Effector memory CD4-positive, alpha-beta T cell (primary cell): Measurements from ENCODE around the gene ZNF710.

Experiments
- DNase-seq, 3 donors: peaks; one replicate each; pipeline ENCODE4 v3.0.0-alpha.2; 2020
- H3K27ac ChIP-seq: 2 replicates; pipeline ENCODE4 v1.7.0; 2013; ENCODE audit warnings: mild to moderate bottlenecking, low read length, moderate library complexity; ENCODE audit not compliant: insufficient read depth, poor library complexity, severe bottlenecking
- H3K27me3 ChIP-seq: replicated peaks from 2 replicates; pipeline ENCODE4 v1.7.0; 2013; ENCODE audit warnings: mild to moderate bottlenecking, low read length; ENCODE audit not compliant: insufficient read depth, control insufficient read depth, poor library complexity, severe bottlenecking
- H3K36me3 ChIP-seq: 2 replicates; pipeline ENCODE4 v1.7.0; 2013; ENCODE audit warnings: mild to moderate bottlenecking, low read length, moderate library complexity; ENCODE audit not compliant: control insufficient read depth, insufficient read depth
- H3K4me1 ChIP-seq: 2 replicates; pipeline ENCODE4 v1.7.0; 2013; ENCODE audit warnings: low read length, mild to moderate bottlenecking; ENCODE audit not compliant: control insufficient read depth, insufficient read depth, poor library complexity, severe bottlenecking
- H3K4me3 ChIP-seq: 2 replicates; pipeline ENCODE4 v1.7.0; 2013; ENCODE audit warnings: low read length, low read depth, mild to moderate bottlenecking; ENCODE audit not compliant: insufficient read depth, poor library complexity, severe bottlenecking
- H3K9me3 ChIP-seq: 2 replicates; pipeline ENCODE4 v1.7.0; 2013; ENCODE audit warnings: mild to moderate bottlenecking, low read length, moderate library complexity; ENCODE audit not compliant: control insufficient read depth

Gene ZNF710

GRCh38 chr15:90046289-90046688 lies 45.2 kb downstream of the ZNF710 start:
- no peaks in the 10 kb centered on the region for H3K36me3 ChIP-seq

GRCh38 chr15:90046911-90047392 lies 45.8 kb downstream of the ZNF710 start:
- no peaks in the 10 kb centered on the region for H3K9me3 ChIP-seq
- no peak overlapping the region for H3K27ac ChIP-seq
- no peaks in the 10 kb centered on the region for H3K36me3 ChIP-seq
- no peak for DNase-seq
- no peaks in the 10 kb centered on the region for H3K27me3 ChIP-seq
- H3K4me3 ChIP-seq, result no peak overlapping the region
- no peaks in the 10 kb centered on the region for H3K4me1 ChIP-seq

More at GRCh38 chr15:90046289-90046688, 45.2 kb downstream of the ZNF710 start:
- H3K9me3 ChIP-seq, result no peaks in the 10 kb centered on the region
- no peak overlapping the region for H3K4me3 ChIP-seq
- no peak for DNase-seq
- H3K27me3 ChIP-seq, result no peaks in the 10 kb centered on the region
- no peaks in the 10 kb centered on the region for H3K4me1 ChIP-seq
- H3K27ac ChIP-seq, result no peak overlapping the region

GRCh38 chr15:90047956-90048575 lies 46.9 kb downstream of the ZNF710 start:
- Histone ChIP-seq H3K27ac (no peak overlapping the region), H3K9me3 (no peaks in the 10 kb centered on the region)

GRCh38 chr15:90049030-90049429 lies 47.9 kb downstream of the ZNF710 start:
- Histone ChIP-seq H3K4me1 (no peaks in the 10 kb centered on the region), H3K36me3 (no peaks in the 10 kb centered on the region), H3K9me3 (no peaks in the 10 kb centered on the region), H3K4me3 (no peak overlapping the region), H3K27me3 (no peaks in the 10 kb centered on the region), H3K27ac (no peak overlapping the region)
- DNase-seq, result no peak

More at GRCh38 chr15:90047956-90048575, 46.9 kb downstream of the ZNF710 start:
- H3K27me3 ChIP-seq, result no peaks in the 10 kb centered on the region
- no peaks in the 10 kb centered on the region for H3K4me1 ChIP-seq
- no peak overlapping the region for H3K4me3 ChIP-seq
- H3K36me3 ChIP-seq, result no peaks in the 10 kb centered on the region
- DNase-seq, result no peak

- DNase-seq, result no peak
- Histone ChIP-seq H3K27me3 (no peaks in the 10 kb centered on the region), H3K36me3 (no peaks in the 10 kb centered on the region), H3K27ac (no peak overlapping the region), H3K4me1 (no peaks in the 10 kb centered on the region), H3K4me3 (no peak overlapping the region), H3K9me3 (no peaks in the 10 kb centered on the region)
Measured at GRCh38 chr15:90049666-90050604, 48.8 kb downstream of the ZNF710 start.

- DNase-seq, result no peak
- no peaks in the 10 kb centered on the region for H3K4me1 ChIP-seq
- no peaks in the 10 kb centered on the region for H3K36me3 ChIP-seq
- H3K27me3 ChIP-seq, result no peaks in the 10 kb centered on the region
- no peaks in the 10 kb centered on the region for H3K9me3 ChIP-seq
- no peak overlapping the region for H3K27ac ChIP-seq
- no peak overlapping the region for H3K4me3 ChIP-seq
Measured at GRCh38 chr15:90051874-90052273, 50.8 kb downstream of the ZNF710 start.

- no peak for DNase-seq
- H3K9me3 ChIP-seq, result no peaks in the 10 kb centered on the region
- H3K27ac ChIP-seq, result no peak overlapping the region
- H3K27me3 ChIP-seq, result no peaks in the 10 kb centered on the region
- no peak overlapping the region for H3K4me3 ChIP-seq
- peaks cover 2% of the 10 kb centered on the region for H3K4me1 ChIP-seq
- H3K36me3 ChIP-seq, result no peaks in the 10 kb centered on the region
Measured at GRCh38 chr15:90053685-90054466, 52.8 kb downstream of the ZNF710 start.

- Histone ChIP-seq H3K27ac (no peak overlapping the region), H3K36me3 (no peaks in the 10 kb centered on the region), H3K4me3 (no peak overlapping the region), H3K27me3 (no peaks in the 10 kb centered on the region), H3K9me3 (no peaks in the 10 kb centered on the region), H3K4me1 (peaks cover 10% of the 10 kb centered on the region)
- DNase-seq, result no peak
Measured at GRCh38 chr15:90054618-90055097, 53.5 kb downstream of the ZNF710 start.

- DNase-seq, result no peak
- Histone ChIP-seq H3K36me3 (no peaks in the 10 kb centered on the region), H3K4me1 (peaks cover 15% of the 10 kb centered on the region)
Measured at GRCh38 chr15:90055182-90055581, 54.1 kb downstream of the ZNF710 start.

More at GRCh38 chr15:90055182-90055581, 54.1 kb downstream of the ZNF710 start:
- Histone ChIP-seq H3K9me3 (no peaks in the 10 kb centered on the region), H3K4me3 (no peak overlapping the region), H3K27ac (no peak overlapping the region), H3K27me3 (no peaks in the 10 kb centered on the region)
